Central memory CD8-positive, alpha-beta T cell (primary cell): ENCODE measurements around the gene GPR15.

ENCODE experiments used
- ATAC-seq: fragments of 150-1000 bp; cut with Tn5 transposase; replicated peaks from 2 replicates; pipeline ENCODE4 v1.10.0; 2022; ENCODE audit warnings: mild to moderate bottlenecking, moderate FRiP score, moderate number of reproducible peaks; ENCODE audit not compliant: poor library complexity, severe bottlenecking; ENCODE audit errors: extremely low read depth
- DNase-seq, 2 donors: peaks; one replicate each; pipeline ENCODE4 v3.0.0; 2021; ENCODE audit warnings: low spot score in 2 of 2
- H3K27ac Mint-ChIP-seq: one replicate; pipeline ENCODE4 v1.8.0; 2022; ENCODE audit warnings: low read depth, mild to moderate bottlenecking, moderate library complexity, mixed read lengths
- H3K27me3 Mint-ChIP-seq: one replicate; pipeline ENCODE4 v1.8.0; 2022; ENCODE audit warnings: mixed read lengths
- H3K36me3 Mint-ChIP-seq: one replicate; pipeline ENCODE4 v1.8.0; 2022; ENCODE audit warnings: mild to moderate bottlenecking, moderate library complexity, mixed read lengths; ENCODE audit not compliant: insufficient read depth
- H3K4me1 Mint-ChIP-seq: one replicate; pipeline ENCODE4 v1.8.0; 2022; ENCODE audit warnings: mixed read lengths
- H3K4me3 Mint-ChIP-seq: one replicate; pipeline ENCODE4 v1.8.0; 2022; ENCODE audit warnings: mild to moderate bottlenecking, moderate library complexity, mixed read lengths
- H3K9me3 Mint-ChIP-seq: one replicate; pipeline ENCODE4 v1.8.0; 2022; ENCODE audit warnings: mixed read lengths

GPR15 gene

GRCh38 chr3:98534168-98534567, 2.4 kb downstream of the GPR15 start:
- no peaks in the 10 kb centered on the region for H3K27me3 Mint-ChIP-seq
- H3K4me3 Mint-ChIP-seq: peak overlapping the region; percentile 69
- no peak for DNase-seq
- H3K36me3 Mint-ChIP-seq: peaks cover 6% of the 10 kb centered on the region
- no peaks in the 10 kb centered on the region for H3K9me3 Mint-ChIP-seq
- H3K27ac Mint-ChIP-seq: peak overlapping the region; percentile 39
- no peak for ATAC-seq
- H3K4me1 Mint-ChIP-seq: peaks cover 18% of the 10 kb centered on the region

DNA sequence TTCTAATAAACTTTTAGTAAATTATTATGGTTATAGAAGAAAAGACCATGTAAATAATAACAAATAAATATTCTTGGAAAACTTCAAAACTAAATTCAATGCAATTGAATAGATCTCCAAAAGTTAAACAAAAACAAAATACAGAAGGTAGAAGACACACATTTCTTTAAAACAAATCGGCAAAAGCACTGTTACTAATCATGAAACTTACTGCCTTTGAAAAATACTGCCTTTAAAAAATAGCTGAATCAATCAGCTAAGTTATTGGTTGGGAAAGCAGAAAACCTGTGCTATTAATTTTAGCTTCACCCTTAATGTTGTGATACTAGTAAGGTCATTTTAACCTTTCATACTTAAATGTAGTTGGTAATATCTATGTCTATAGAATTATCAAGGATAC, 3.0 kb downstream of the GPR15 start:
- Mint-ChIP-seq H3K4me3 (no peak overlapping the region), H3K9me3 (no peaks in the 10 kb centered on the region)

GRCh38 chr3:98536456-98537017, 4.8 kb downstream of the GPR15 start:
- peaks cover 15% of the 10 kb centered on the region for H3K4me1 Mint-ChIP-seq
- H3K9me3 Mint-ChIP-seq: no peaks in the 10 kb centered on the region
- H3K27me3 Mint-ChIP-seq: no peaks in the 10 kb centered on the region
- H3K27ac Mint-ChIP-seq: peak overlapping the region; percentile 49
- ATAC-seq: no peak
- H3K4me3 Mint-ChIP-seq: peak overlapping the region; percentile 67
- H3K36me3 Mint-ChIP-seq: peaks cover 9% of the 10 kb centered on the region
- DNase-seq: no peak

More for the DNA sequence above, 3.0 kb downstream of the GPR15 start:
- Mint-ChIP-seq H3K27me3 (no peaks in the 10 kb centered on the region), H3K36me3 (peaks cover 6% of the 10 kb centered on the region), H3K27ac (peak overlapping the region; percentile 39), H3K4me1 (peaks cover 18% of the 10 kb centered on the region)
- ATAC-seq (no peak), DNase-seq (no peak)

DNA sequence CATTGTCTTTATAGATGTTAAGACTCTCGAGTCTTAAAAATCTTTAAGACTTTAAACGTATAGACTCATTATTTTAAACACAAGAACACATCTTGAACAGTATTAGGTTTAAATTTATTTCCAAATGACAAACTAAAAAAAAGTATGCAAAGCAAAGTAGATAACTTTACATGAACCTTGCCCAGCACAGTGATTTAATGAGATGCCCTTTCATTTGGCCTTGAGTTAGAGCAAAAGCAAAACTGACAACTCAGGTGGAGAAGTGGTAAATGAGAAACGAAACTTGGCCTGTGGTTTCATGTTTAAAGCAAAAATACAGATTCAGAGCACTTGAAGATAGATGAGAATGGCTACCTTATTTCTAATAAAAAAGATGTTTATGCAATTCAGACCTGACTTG, 8.6 kb downstream of the GPR15 start:
- Mint-ChIP-seq H3K4me3 (peak overlapping the region; percentile 11), H3K36me3 (peaks cover 7% of the 10 kb centered on the region), H3K27me3 (no peaks in the 10 kb centered on the region), H3K27ac (peak overlapping the region; percentile 30), H3K9me3 (no peaks in the 10 kb centered on the region), H3K4me1 (peaks cover 29% of the 10 kb centered on the region)
- DNase-seq (no peak), ATAC-seq (peak; percentile 66)

GRCh38 chr3:98541695-98542094, 9.9 kb downstream of the GPR15 start:
- H3K36me3 Mint-ChIP-seq: peaks cover 5% of the 10 kb centered on the region
- H3K4me3 Mint-ChIP-seq: no peak overlapping the region
- ATAC-seq: no peak
- no peaks in the 10 kb centered on the region for H3K9me3 Mint-ChIP-seq
- H3K27ac Mint-ChIP-seq: no peak overlapping the region
- DNase-seq: no peak
- H3K4me1 Mint-ChIP-seq: peaks cover 36% of the 10 kb centered on the region
- no peaks in the 10 kb centered on the region for H3K27me3 Mint-ChIP-seq

GRCh38 chr3:98542623-98543022, 10.8 kb downstream of the GPR15 start:
- peak overlapping the region; percentile 50 for H3K27ac Mint-ChIP-seq
- no peak for DNase-seq

DNA sequence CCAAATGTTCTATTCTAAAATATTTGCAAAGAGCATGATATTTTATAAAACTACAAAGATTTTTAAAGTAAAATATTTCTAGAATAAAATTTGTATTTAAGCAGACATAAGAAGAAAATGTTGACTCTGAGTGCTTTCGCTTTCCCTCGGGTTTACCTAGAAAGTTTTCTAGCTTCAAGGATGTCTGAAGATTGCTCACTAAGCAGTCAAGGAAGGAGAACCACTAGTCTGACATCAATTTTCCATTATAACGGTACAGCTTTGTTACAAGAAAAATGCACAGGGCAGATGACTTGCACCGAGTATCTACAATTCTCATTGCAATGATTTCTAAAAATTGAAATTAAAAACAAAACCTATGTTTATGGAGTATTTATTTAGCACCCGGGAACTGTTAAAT, 14.2 kb downstream of the GPR15 start:
- H3K27me3 Mint-ChIP-seq: no peaks in the 10 kb centered on the region
- peak overlapping the region; percentile 25 for H3K4me3 Mint-ChIP-seq

More at GRCh38 chr3:98542623-98543022, 10.8 kb downstream of the GPR15 start:
- no peak for ATAC-seq
- H3K4me3 Mint-ChIP-seq: no peak overlapping the region
- no peaks in the 10 kb centered on the region for H3K27me3 Mint-ChIP-seq
- H3K36me3 Mint-ChIP-seq: peaks cover 5% of the 10 kb centered on the region
- no peaks in the 10 kb centered on the region for H3K9me3 Mint-ChIP-seq
- peaks cover 36% of the 10 kb centered on the region for H3K4me1 Mint-ChIP-seq

GRCh38 chr3:98548544-98548943, 16.8 kb downstream of the GPR15 start:
- Mint-ChIP-seq H3K4me1 (peaks cover 59% of the 10 kb centered on the region), H3K36me3 (peaks cover 2% of the 10 kb centered on the region), H3K9me3 (no peaks in the 10 kb centered on the region), H3K27me3 (no peaks in the 10 kb centered on the region), H3K4me3 (peak overlapping the region; percentile 25), H3K27ac (peak overlapping the region; percentile 98)
- DNase-seq: no peak
- ATAC-seq: no peak

More for the DNA sequence above, 14.2 kb downstream of the GPR15 start:
- DNase-seq (no peak), ATAC-seq (peak; percentile 74)
- Mint-ChIP-seq H3K27ac (peak overlapping the region; percentile 80), H3K36me3 (no peaks in the 10 kb centered on the region), H3K4me1 (peaks cover 51% of the 10 kb centered on the region), H3K9me3 (no peaks in the 10 kb centered on the region)

DNA sequence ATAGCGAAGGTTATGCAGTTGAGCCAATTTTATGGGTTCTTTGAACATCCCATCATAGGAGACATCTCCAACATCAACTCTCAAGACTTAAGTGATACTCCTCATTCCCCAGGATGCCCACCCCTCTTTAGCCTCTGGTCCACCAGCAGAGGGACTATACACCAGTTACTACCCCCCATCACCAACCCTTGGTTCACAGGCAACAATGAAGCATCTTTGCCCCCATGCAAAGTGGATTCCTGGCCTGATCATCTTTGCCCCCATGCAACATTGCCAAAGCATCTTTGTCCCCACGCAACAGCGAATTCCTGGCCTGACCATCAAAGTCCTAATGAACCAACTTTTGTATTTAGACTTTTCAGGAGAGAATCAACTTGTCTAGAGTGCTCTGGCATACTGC, 19.1 kb downstream of the GPR15 start:
- H3K4me1 Mint-ChIP-seq: peaks cover 82% of the 10 kb centered on the region
- H3K27me3 Mint-ChIP-seq: no peaks in the 10 kb centered on the region
- DNase-seq (no peak), ATAC-seq (no peak)
- H3K4me3 Mint-ChIP-seq: no peak overlapping the region
- H3K36me3 Mint-ChIP-seq: peaks cover 4% of the 10 kb centered on the region
- H3K27ac Mint-ChIP-seq: peak overlapping the region; percentile 98
- H3K9me3 Mint-ChIP-seq: no peaks in the 10 kb centered on the region

GRCh38 chr3:98551236-98551635, 19.5 kb downstream of the GPR15 start:
- Mint-ChIP-seq H3K4me1 (peaks cover 82% of the 10 kb centered on the region), H3K9me3 (no peaks in the 10 kb centered on the region), H3K4me3 (peak overlapping the region; percentile 66), H3K27me3 (no peaks in the 10 kb centered on the region), H3K36me3 (peaks cover 8% of the 10 kb centered on the region), H3K27ac (peak overlapping the region; percentile 98)
- DNase-seq (no peak), ATAC-seq (no peak)

GRCh38 chr3:98551754-98552153, 20.0 kb downstream of the GPR15 start:
- Mint-ChIP-seq H3K27ac (peak overlapping the region; percentile 98), H3K4me1 (peaks cover 84% of the 10 kb centered on the region), H3K4me3 (peak overlapping the region; percentile 66)

GRCh38 chr3:98552232-98553020, 20.6 kb downstream of the GPR15 start:
- peaks cover 90% of the 10 kb centered on the region for H3K4me1 Mint-ChIP-seq
- H3K36me3 Mint-ChIP-seq: peaks cover 10% of the 10 kb centered on the region
- H3K9me3 Mint-ChIP-seq: no peaks in the 10 kb centered on the region
- H3K27me3 Mint-ChIP-seq: no peaks in the 10 kb centered on the region
- H3K4me3 Mint-ChIP-seq: peak overlapping the region; percentile 66
- H3K27ac Mint-ChIP-seq: peak overlapping the region; percentile 98
- DNase-seq (no peak), ATAC-seq (no peak)

More at GRCh38 chr3:98551754-98552153, 20.0 kb downstream of the GPR15 start:
- Mint-ChIP-seq H3K9me3 (no peaks in the 10 kb centered on the region), H3K36me3 (peaks cover 10% of the 10 kb centered on the region), H3K27me3 (no peaks in the 10 kb centered on the region)
- ATAC-seq (peak; percentile 26), DNase-seq (no peak)

DNA sequence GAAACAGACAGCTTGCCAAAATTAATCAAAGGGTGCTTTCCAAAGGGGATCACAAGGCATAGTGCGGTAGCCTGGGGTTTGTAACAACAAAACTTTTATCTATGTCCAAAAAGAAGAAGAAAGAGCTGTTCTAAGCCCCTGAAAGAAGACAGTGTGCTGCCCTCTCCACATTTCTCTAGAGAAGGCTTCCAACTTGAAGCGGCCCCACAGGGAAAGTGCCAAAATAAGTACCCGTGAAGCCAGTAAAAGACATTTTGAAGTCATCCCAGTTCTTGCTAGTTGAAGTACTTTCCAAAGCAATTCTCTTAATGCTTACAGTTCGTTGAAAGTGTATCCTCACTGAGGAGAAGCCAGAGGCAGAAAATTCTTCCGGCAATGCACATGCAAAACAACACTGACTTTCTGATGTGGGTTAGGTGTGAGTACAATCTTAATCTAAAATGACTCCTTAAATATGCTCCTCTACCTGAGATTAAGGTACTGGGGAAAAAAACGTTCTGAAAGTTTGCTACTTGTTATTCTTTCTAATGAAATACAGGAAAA, 21.3 kb downstream of the GPR15 start:
- Mint-ChIP-seq H3K4me3 (peak overlapping the region; percentile 66), H3K9me3 (no peaks in the 10 kb centered on the region), H3K27me3 (no peaks in the 10 kb centered on the region), H3K4me1 (peaks cover 96% of the 10 kb centered on the region), H3K36me3 (peaks cover 10% of the 10 kb centered on the region), H3K27ac (peak overlapping the region; percentile 98)
- ATAC-seq (no peak), DNase-seq (no peak)
